Measurements from ENCODE around the gene MYH7B.

MYH7B gene

GRCh38 chr20:34992751-34993417 is 37.2 kb downstream of the MYH7B start:
- DNase-seq (ENCODE audit: low spot score): no peak

DNA sequence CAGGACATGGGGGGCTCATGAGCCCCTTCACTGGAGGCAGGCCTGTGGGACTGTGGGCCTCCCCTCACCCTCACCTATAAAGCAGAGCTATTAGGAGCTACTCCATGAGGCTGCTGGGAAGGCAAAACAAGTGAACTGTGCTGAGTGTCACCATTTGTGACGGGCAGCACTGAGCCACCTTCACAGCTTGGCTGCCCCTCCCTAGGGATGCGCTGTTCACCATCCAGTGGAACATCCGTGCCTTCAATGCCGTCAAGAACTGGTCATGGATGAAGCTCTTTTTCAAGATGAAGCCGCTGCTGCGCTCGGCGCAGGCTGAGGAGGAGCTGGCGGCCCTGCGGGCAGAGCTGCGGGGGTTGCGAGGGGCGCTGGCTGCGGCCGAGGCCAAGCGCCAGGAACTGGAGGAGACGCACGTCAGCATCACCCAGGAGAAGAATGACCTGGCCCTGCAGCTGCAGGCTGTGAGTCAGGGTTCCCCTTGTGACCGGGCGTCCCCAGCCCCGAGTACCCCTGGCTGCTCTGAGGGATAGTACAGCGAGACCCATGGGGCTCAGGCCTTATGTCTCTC is 38.4 kb downstream of the MYH7B start:
- no peak for DNase-seq (ENCODE audit: low spot score)

- DNase-seq (ENCODE audit: low spot score): no peak
These were observed 39.0 kb downstream of the MYH7B start for GRCh38 chr20:34994509-34995131.

GRCh38 chr20:34995192-34995591 is 39.5 kb downstream of the MYH7B start:
- no peak for DNase-seq (ENCODE audit: low spot score)

- no peak for DNase-seq (ENCODE audit: low spot score)
These were observed 40.0 kb downstream of the MYH7B start for GRCh38 chr20:34995696-34996095.

GRCh38 chr20:34996243-34997028 is 40.8 kb downstream of the MYH7B start:
- no peak for DNase-seq (ENCODE audit: low spot score)

DNA sequence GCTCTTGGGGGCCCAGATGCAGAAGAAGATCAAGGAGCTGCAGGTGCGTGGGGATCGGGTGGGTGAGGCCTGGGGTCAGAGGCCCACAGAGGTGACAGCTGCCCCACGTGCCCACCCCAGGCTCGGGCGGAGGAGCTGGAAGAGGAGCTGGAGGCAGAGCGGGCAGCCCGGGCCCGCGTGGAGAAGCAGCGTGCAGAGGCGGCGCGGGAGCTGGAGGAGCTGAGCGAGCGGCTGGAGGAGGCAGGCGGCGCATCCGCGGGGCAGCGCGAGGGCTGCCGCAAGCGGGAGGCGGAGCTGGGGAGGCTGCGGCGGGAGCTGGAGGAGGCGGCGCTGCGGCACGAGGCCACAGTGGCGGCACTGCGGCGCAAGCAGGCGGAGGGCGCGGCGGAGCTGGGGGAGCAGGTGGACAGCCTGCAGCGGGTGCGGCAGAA is 41.5 kb downstream of the MYH7B start:
- DNase-seq (ENCODE audit: low spot score): no peak

GRCh38 chr20:34997774-34998173 is 42.1 kb downstream of the MYH7B start:
- no peak for DNase-seq (ENCODE audit: low spot score)

DNA sequence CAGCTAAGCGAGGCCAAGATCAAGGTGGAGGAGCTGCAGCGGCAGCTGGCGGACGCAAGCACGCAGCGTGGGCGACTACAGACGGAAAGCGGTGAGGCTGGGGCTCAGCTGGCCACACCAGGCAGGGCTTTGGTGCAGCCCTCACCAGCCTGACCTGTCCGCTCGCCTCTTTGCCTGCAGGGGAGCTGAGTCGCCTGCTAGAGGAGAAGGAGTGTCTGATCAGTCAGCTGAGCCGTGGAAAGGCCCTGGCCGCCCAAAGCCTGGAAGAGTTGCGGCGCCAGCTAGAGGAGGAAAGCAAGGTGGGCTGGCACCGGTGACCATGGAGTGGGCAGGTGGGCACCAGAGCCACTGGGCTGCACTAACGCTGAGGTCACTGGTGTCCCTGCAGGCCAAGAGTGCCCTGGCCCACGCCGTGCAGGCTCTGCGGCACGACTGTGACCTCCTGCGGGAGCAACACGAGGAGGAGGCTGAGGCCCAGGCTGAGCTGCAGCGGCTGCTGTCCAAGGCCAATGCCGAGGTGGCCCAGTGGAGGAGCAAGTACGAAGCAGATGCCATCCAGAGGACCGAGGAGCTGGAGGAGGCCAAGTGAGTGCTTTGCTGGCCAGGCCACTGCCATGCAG is 42.8 kb downstream of the MYH7B start:
- no peak for DNase-seq (ENCODE audit: low spot score)

DNA sequence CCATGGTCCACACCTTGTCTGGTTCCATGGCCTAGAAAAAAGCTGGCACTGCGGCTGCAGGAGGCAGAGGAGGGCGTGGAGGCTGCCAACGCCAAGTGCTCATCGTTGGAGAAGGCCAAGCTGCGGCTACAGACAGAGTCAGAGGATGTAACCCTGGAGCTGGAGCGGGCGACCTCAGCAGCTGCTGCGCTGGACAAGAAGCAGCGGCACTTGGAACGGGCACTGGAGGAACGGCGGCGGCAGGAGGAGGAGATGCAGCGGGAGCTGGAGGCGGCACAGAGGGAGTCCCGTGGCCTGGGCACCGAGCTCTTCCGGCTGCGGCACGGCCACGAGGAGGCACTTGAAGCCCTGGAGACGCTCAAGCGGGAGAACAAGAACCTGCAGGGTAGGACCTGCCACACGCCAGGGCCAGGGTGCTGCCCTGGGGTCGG is 43.4 kb downstream of the MYH7B start:
- no peak for DNase-seq (ENCODE audit: low spot score)

- DNase-seq (ENCODE audit: low spot score): no peak
These were observed 44.1 kb downstream of the MYH7B start for GRCh38 chr20:34999782-35000181.

DNA sequence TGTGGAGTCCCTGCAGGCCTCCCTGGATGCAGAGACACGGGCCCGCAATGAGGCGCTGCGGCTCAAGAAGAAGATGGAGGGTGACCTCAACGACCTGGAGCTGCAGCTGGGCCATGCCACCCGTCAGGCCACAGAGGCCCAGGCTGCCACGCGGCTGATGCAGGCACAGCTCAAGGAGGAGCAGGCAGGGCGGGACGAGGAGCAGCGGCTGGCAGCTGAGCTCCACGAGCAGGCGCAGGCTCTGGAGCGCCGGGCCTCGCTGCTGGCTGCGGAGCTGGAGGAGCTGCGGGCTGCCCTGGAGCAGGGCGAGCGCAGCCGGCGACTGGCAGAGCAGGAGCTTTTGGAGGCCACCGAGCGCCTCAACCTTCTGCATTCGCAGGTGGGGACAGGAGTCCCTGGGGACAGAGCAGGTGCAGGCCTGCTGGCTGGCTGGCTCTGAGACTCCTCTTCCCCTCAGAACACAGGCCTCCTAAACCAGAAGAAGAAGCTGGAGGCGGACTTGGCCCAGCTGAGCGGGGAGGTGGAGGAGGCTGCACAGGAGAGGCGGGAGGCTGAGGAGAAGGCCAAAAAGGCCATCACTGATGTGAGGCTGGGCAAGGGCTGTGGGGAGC is 44.7 kb downstream of the MYH7B start:
- DNase-seq (ENCODE audit: low spot score): no peak

DNA sequence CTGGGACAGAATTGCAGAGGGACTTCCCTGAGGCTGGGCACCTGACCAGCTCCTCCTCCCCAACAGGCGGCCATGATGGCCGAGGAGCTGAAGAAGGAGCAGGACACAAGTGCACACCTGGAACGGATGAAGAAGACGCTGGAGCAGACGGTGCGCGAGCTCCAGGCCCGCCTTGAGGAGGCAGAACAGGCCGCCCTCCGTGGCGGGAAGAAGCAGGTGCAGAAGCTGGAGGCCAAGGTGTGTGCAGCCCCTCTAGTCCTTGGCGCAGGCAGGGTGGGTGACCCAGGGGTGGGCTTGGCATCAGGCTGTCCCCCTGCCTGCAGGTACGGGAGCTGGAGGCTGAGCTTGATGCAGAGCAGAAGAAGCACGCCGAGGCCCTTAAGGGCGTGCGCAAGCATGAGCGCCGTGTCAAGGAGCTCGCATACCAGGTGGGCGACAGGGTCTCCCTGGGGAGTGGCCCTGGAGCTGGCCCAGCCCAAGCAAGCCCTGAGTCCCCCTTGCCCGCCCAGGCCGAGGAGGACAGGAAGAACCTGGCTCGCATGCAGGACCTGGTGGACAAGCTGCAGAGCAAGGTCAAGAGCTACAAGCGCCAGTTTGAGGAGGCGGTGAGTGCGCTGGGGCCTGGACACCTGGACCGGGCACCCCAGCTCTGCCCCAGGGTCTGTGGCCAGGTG is 45.4 kb downstream of the MYH7B start:
- DNase-seq (ENCODE audit: low spot score): no peak

GRCh38 chr20:35001596-35002362 is 46.1 kb downstream of the MYH7B start:
- DNase-seq (ENCODE audit: low spot score): no peak

DNA sequence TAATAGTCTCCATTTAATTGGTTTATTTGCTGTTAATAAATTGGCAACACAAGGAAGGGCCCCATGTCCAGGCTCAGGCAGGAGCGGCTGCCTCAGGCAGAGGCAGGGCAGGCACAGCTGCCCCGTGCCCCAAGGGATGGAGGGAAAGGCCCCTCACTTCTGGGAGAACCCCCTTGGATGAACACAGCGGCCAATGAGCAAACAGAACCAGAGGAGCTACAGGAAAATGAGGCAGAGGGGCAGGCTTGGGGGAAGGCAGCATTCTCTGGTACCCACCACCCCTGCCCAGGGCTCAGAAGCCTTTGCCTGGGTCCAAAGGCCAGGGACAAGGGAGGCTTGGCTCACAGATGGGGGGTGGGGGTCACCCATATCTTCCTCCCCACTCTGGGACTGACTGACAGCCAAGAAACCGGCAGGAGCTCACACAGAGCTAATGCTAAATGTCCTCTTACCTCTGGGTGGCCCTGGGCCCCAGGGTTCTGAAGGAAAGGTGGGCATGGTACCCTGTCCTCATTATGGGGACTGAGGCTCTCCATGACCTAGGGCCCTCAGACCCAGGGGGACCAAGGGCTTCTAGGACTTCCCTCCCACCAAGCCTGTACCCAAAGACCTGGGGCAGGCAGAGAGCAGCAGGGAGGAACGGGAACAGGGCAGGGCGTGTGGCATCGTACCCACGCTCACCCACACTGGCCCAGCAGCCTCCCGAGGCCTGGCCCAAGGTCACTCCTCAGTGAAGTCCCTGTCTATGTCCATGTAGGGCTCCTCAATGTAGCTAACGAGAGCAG is 47.0 kb downstream of the MYH7B start:
- no peak for DNase-seq (ENCODE audit: low spot score)

DNA sequence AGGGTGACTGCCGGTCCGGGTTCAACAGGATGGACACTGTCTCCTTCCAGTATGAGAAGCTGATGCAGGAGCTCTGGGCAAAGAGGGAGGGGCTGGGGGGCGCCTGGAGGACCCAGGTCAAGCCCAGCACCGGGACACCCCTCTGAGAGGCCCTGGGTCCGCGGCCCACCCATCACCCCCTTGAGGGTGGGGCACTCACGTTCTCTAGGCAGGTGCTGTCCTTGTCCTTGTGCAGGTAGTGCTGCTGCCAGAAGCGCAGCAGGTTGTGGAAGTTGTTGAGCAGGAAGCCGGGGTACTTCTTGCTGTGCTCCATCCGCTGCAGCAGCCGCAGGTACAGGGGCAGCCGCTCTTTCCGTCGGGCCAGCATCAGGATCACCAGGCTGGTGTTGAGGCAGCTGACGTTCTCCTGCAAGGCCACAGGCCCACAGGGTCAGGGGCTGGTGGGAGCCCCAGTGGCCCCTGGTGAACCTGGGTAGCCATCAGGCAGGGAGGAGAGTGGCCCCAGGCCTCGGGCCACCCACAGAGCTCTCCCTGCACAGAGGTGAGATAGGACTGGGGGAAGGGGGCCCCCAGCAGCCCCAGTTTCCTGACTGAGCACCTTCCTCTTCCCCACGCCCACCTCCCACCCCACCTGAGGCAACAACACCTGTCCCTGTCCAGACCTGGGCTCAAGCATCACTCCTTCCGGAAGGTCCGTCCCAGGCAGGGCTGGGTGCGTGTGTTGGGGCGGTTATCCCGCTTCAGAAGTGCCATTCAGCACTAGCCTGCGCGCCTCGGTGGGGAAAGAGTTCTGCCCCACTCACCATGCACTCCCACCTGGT is 47.8 kb downstream of the MYH7B start:
- no peak for DNase-seq (ENCODE audit: low spot score)

GRCh38 chr20:35004051-35004725 is 48.5 kb downstream of the MYH7B start:
- DNase-seq (ENCODE audit: low spot score): no peak

DNA sequence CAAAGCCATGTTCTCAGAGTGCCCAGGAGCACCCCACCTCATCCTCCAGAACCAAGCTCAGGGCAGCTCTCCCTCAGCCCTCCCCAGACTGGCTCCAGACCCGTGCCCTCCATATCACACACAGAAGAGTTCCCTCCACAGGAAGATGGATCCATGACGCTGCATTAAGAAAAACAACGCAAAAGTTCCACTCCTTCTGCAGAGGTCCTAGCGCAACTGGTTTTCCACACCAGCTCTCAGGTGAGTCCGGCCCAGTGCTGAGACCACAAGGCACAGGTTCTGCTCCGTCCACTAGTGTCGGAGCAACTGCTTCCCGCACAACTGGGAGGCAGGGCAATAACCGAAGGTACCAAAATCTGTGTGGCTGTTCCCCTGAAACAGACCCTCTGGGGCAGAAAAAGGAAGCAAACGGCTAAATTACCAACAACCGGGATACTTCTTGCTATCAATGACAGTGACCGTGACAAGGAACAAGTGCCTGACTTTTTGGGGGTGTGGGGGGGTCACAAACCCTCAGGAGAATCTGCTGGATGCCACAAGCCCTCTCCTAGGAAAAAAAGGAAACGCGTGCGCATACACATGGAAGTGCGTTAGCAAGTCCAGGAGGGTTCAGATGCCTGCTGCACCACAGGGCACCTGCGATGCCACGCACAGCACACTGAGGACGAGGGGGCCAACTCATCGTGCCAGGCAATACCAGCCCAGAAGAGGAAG is 49.2 kb downstream of the MYH7B start:
- no peak for DNase-seq (ENCODE audit: low spot score)
